Measurements from ENCODE around the gene HMGB4. TPM values are rescaled to one million over a fixed set of nuclear protein-coding genes. Genes with fewer than 3 reads are reported as not detected.
A peak's percentile ranks its signal among the peaks of the same experiment; 100 is the strongest.

The HMGB4 gene
- total RNA-seq, 2 experiments from 2014 or later: not detected

GRCh38 chr1:33867684-33868083 is 3.8 kb downstream of the HMGB4 start:
- H3K27ac Mint-ChIP-seq: no peak overlapping the region
- DNase-seq: peak in 1 of 14 experiments; percentile 0
- H3K4me3 Mint-ChIP-seq: no peak overlapping the region
- H3K9me3 ChIP-seq (ENCODE audit: control insufficient read depth in 1 of 2, insufficient read depth in 1 of 2, low read length in 2 of 2): no peaks in the 10 kb centered on the region
- no peaks in the 10 kb centered on the region for H3K36me3 ChIP-seq (ENCODE audit: insufficient read depth, low read length)
- H3K27me3 ChIP-seq (ENCODE audit: control insufficient read depth in 1 of 2, insufficient read depth in 2 of 2, low read length in 2 of 2): peaks cover 0 to 8% of the 10 kb centered on the region in 2 experiments
- TF ChIP-seq, protein P1, sequence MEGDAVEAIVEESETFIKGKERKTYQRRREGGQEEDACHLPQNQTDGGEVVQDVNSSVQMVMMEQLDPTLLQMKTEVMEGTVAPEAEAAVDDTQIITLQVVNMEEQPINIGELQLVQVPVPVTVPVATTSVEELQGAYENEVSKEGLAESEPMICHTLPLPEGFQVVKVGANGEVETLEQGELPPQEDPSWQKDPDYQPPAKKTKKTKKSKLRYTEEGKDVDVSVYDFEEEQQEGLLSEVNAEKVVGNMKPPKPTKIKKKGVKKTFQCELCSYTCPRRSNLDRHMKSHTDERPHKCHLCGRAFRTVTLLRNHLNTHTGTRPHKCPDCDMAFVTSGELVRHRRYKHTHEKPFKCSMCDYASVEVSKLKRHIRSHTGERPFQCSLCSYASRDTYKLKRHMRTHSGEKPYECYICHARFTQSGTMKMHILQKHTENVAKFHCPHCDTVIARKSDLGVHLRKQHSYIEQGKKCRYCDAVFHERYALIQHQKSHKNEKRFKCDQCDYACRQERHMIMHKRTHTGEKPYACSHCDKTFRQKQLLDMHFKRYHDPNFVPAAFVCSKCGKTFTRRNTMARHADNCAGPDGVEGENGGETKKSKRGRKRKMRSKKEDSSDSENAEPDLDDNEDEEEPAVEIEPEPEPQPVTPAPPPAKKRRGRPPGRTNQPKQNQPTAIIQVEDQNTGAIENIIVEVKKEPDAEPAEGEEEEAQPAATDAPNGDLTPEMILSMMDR (IDR thresholded peaks at IDR 0.05): no peak
- no peaks in the 10 kb centered on the region for H3K4me1 ChIP-seq (ENCODE audit: insufficient read depth, low read length)
- intact Hi-C loops (cut with DNase I, micrococcal nuclease): no loop called here
- no peaks in the 10 kb centered on the region for H3K9me3 Mint-ChIP-seq
- no peak overlapping the region for H3K4me3 ChIP-seq (ENCODE audit: low read length)
- ChIA-PET CTCF (no interaction called here), POLR2A (no interaction called here)
- H3K36me3 Mint-ChIP-seq (ENCODE audit: low read depth): no peaks in the 10 kb centered on the region
- H3K27ac ChIP-seq (ENCODE audit: low read depth in 1 of 2, low read length in 2 of 2): no peak overlapping the region
- H3K4me1 Mint-ChIP-seq (ENCODE audit: low read depth): no peaks in the 10 kb centered on the region
- peaks cover 45% of the 10 kb centered on the region for H3K27me3 Mint-ChIP-seq
- no peak for ATAC-seq (ENCODE audit: poor library complexity)

DNA sequence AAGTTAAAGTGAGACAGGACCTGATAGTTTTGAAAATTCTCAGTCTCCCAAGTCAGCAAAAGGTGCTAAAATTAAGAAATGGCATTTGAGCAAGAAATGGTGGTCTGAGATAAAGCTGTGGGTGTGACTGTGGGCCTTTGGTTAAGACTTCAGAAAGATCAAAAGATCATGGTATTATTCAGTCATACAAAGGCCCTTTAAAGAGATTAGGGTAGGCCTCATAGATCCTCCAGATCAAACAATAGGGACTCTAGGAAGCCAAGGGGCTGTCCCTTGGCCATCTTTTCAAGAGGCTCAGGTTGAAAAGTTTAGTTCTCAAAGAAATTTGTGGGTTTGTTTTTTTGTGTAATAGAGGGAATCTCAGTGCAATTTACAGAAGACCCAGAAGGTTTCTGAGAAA is 8.4 kb downstream of the HMGB4 start:
- H3K36me3 Mint-ChIP-seq (ENCODE audit: low read depth): no peaks in the 10 kb centered on the region
- H3K27me3 Mint-ChIP-seq: peaks cover 27% of the 10 kb centered on the region
- TF ChIP-seq, protein P1 (IDR thresholded peaks at IDR 0.05): no peak
- ATAC-seq (ENCODE audit: poor library complexity) (no peak), DNase-seq (no peak)
- Histone ChIP-seq H3K27ac (ENCODE audit: low read depth in 1 of 2, low read length in 2 of 2) (no peak overlapping the region), H3K4me1 (ENCODE audit: insufficient read depth, low read length) (no peaks in the 10 kb centered on the region), H3K36me3 (ENCODE audit: insufficient read depth, low read length) (no peaks in the 10 kb centered on the region), H3K4me3 (ENCODE audit: low read length) (no peak overlapping the region), H3K27me3 (ENCODE audit: control insufficient read depth in 1 of 2, insufficient read depth in 2 of 2, low read length in 2 of 2) (peaks cover 2 to 4% of the 10 kb centered on the region in 2 experiments), H3K9me3 (ENCODE audit: control insufficient read depth in 1 of 2, insufficient read depth in 1 of 2, low read length in 2 of 2) (peaks cover 0 to 6% of the 10 kb centered on the region in 2 experiments)
- POLR2A ChIA-PET: no interaction called here
- no peak overlapping the region for H3K4me3 Mint-ChIP-seq
- intact Hi-C loops (cut with DNase I, micrococcal nuclease): no loop called here
- H3K4me1 Mint-ChIP-seq (ENCODE audit: low read depth): no peaks in the 10 kb centered on the region
- CTCF ChIA-PET: no interaction called here
- H3K27ac Mint-ChIP-seq: no peak overlapping the region
- H3K9me3 Mint-ChIP-seq: no peaks in the 10 kb centered on the region

GRCh38 chr1:33872683-33873082 is 8.8 kb downstream of the HMGB4 start:
- H3K36me3 Mint-ChIP-seq (ENCODE audit: low read depth): no peaks in the 10 kb centered on the region
- H3K27ac Mint-ChIP-seq: no peak overlapping the region
- TF ChIP-seq, protein P1 (IDR thresholded peaks at IDR 0.05): no peak
- CTCF ChIA-PET: no interaction called here
- POLR2A ChIA-PET: no interaction called here
- no peak for DNase-seq
- Histone ChIP-seq H3K4me3 (ENCODE audit: low read length) (no peak overlapping the region), H3K27me3 (ENCODE audit: control insufficient read depth in 1 of 2, insufficient read depth in 2 of 2, low read length in 2 of 2) (peaks cover 2 to 4% of the 10 kb centered on the region in 2 experiments), H3K27ac (ENCODE audit: low read depth in 1 of 2, low read length in 2 of 2) (no peak overlapping the region), H3K36me3 (ENCODE audit: insufficient read depth, low read length) (no peaks in the 10 kb centered on the region), H3K9me3 (ENCODE audit: control insufficient read depth in 1 of 2, insufficient read depth in 1 of 2, low read length in 2 of 2) (peaks cover 0 to 6% of the 10 kb centered on the region in 2 experiments), H3K4me1 (ENCODE audit: insufficient read depth, low read length) (no peaks in the 10 kb centered on the region)
- H3K27me3 Mint-ChIP-seq: peaks cover 24% of the 10 kb centered on the region
- intact Hi-C loops (cut with DNase I, micrococcal nuclease): no loop called here
- ATAC-seq (ENCODE audit: poor library complexity): no peak
- H3K9me3 Mint-ChIP-seq: no peaks in the 10 kb centered on the region
- no peak overlapping the region for H3K4me3 Mint-ChIP-seq
- H3K4me1 Mint-ChIP-seq (ENCODE audit: low read depth): no peaks in the 10 kb centered on the region

Data from CD4-positive, alpha-beta T cell (primary cell).